Peyer's patch (tissue), 4 donors: Measurements from ENCODE around the gene TRERF1.

Experiments
- CTCF ChIP-seq, 6 experiments: fragments of 450-650 bp in 4 of 6; fragments of 200-600 bp in 2 of 6; sonication (generic) in 1 of 6; IDR thresholded peaks; one replicate each; pipeline ENCODE4 v1.5.1; 2017 to 2019; ENCODE audit warnings: antibody characterized with exemption in 6 of 6, mild to moderate bottlenecking in 3 of 6, moderate library complexity in 1 of 6
- POLR2A ChIP-seq, 2 donors: fragments of 450-650 bp; IDR thresholded peaks; one replicate each; pipeline ENCODE4 v1.5.1; 2017; ENCODE audit warnings: antibody characterized with exemption in 2 of 2, mild to moderate bottlenecking in 2 of 2, moderate library complexity in 2 of 2

- TF ChIP-seq CTCF (IDR thresholded peaks at IDR 0.05): no peak
- no peak for TF ChIP-seq POLR2A (IDR thresholded peaks at IDR 0.05)
These were observed 10.7 kb downstream of the TRERF1 start for GRCh38 chr6:42440778-42441696.
